ENCODE measurements around the gene RSPH6A. TPM values are rescaled to one million over a fixed set of nuclear protein-coding genes. Genes with fewer than 3 reads are reported as not detected.
A peak's percentile ranks its signal among the peaks of the same experiment; 100 is the strongest.
"Not testable (repeated sequence)": the region's sequence is repeated elsewhere in the genome, so short reads cannot be mapped to it uniquely, and the experiment has no call there.

Gene RSPH6A
- total and polyA plus RNA-seq, 12 donors, result 0.09 to 0.15 TPM; not detected in 10

DNA sequence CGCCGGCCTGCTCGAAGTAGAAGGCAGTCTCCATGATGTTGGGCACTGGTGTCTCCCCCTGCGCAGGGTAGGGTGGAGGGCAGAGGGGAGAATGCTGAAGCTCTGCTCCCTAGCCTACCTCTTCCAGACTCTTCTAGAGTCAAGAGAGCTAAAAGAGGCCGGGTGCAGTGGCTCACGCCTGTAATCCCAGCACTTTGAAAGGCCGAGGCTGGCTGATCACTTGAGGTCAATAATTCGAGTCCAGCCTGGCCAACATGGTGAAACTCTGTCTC is 10.2 kb downstream of the RSPH6A start:
- DNase-seq (no peak), ATAC-seq (no peak)
- H3K27ac ChIP-seq, result no peak overlapping the region
- peaks cover 0 to 3% (median 0%) of the 10 kb centered on the region in 11 donors for H3K9me3 ChIP-seq
- intact Hi-C loops (cut with DNase I), result no loop called here
- no peak overlapping the region for H3K4me3 ChIP-seq
- H3K4me1 ChIP-seq, result peaks cover 0 to 5% (median 0%) of the 10 kb centered on the region in 9 donors
- WGBS, 2 donors, result 89 to 90% methylated on average over 8 of the region's 8 CpGs
- H3K27me3 ChIP-seq, result peaks cover 0 to 60% (median 0%) of the 10 kb centered on the region in 7 donors
- no peaks in the 10 kb centered on the region for H3K36me3 ChIP-seq
- no peak for TF ChIP-seq CTCF (IDR thresholded peaks at IDR 0.05)

DNA sequence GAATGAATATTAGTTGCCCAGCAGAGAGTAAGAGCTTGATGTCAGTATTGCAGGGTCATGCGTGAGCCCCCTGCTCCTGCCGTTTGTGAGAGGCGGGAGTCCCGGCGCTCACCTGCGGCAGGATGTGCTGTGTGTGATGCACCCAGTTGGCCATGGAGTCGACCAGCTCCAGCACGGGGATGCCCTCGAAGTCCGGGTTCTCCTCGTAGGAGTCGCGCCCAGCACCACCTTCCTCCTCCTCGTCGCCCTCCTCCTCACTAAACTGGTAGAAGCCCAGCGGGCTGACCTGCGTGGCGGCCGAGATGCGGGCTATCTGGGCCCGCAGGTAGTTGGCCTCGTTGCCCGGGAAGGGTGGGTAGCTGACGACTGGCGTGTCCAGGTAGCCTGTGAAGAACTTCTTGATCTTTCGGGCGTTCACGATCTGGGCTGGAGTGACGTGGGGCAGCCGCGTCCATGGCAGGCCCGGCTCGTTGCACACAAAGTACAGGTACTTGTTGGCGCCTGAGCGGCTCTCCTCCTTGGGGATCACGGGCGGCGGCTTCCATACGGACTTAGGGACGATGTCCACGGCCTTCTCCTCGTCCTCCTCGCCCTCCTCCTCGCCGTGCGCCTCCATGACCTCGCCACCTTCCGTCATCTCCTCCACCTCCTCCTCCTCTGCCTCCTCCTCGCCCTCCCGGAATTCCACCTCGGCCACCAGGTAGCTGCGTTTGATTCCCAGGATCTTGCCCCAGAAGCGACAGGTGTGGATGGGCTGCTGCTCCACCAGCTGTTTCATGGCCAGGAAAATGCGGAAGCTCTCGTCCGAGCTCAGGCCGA is 10.8 kb downstream of the RSPH6A start:
- intact Hi-C loops (cut with DNase I), result no loop called here
- Histone ChIP-seq H3K4me1 (peaks cover 0 to 2% (median under 1%) of the 10 kb centered on the region in 9 donors), H3K36me3 (no peaks in the 10 kb centered on the region), H3K27ac (no peak overlapping the region), H3K9me3 (peaks cover 0 to 3% (median 0%) of the 10 kb centered on the region in 11 donors), H3K27me3 (peaks cover 0 to 66% (median 0%) of the 10 kb centered on the region in 7 donors), H3K4me3 (no peak overlapping the region)
- 89% methylated on average over 54 to 57 of the region's 57 CpGs for WGBS, 2 donors
- ATAC-seq, result no peak
- no peak for DNase-seq
- TF ChIP-seq CTCF (IDR thresholded peaks at IDR 0.05), result no peak

DNA sequence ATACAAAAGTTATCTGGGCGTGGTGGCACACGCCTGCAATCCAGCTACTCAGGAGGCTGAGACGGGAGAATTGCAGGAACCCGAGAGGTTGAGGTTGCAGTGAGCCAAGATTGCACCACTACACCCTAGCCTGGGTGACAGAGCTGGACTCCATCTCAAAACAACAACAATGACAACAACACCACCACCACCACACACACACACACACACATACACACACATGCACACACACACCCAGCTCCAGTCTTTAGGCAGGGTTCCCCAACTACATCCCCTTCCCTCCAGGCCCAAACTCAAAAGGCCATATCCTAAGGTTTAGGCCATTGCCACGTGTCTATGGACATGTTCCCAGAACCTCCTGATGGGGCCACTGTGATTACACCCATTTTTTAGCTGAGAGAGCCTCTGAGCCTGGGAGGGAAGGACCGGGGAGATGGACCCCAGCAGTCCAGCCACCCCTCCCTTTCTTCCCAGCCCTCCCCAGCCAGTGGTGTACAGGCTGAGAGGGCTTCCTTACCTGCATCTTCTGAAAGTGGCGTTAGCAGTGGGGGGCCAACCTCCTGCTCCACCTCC is 13.4 kb downstream of the RSPH6A start:
- no peaks in the 10 kb centered on the region for H3K36me3 ChIP-seq
- peaks cover 0 to 93% (median 0%) of the 10 kb centered on the region in 7 donors for H3K27me3 ChIP-seq
- intact Hi-C loops (cut with DNase I), result no loop called here
- no peak overlapping the region for H3K27ac ChIP-seq
- WGBS, 2 donors, result 85 to 87% methylated on average over 7 of the region's 7 CpGs
- no peak for TF ChIP-seq CTCF (IDR thresholded peaks at IDR 0.05)
- H3K4me1 ChIP-seq, result peaks cover 0 to 10% (median 9%) of the 10 kb centered on the region in 9 donors
- ATAC-seq (no peak), DNase-seq (no peak)
- no peak overlapping the region for H3K4me3 ChIP-seq
- H3K9me3 ChIP-seq, result peaks cover 0 to 3% (median 0%) of the 10 kb centered on the region in 11 donors

GRCh38 chr19:45800070-45800553 is 15.0 kb downstream of the RSPH6A start:
- DNase-seq (no peak), ATAC-seq (peak in 2 of 8 donors; percentile 4 to 23)
- Histone ChIP-seq H3K27me3 (peaks cover 0 to 96% (median 0%) of the 10 kb centered on the region in 7 donors), H3K36me3 (no peaks in the 10 kb centered on the region), H3K4me1 (peaks cover 0 to 10% (median 9%) of the 10 kb centered on the region in 9 donors), H3K4me3 (no peak overlapping the region), H3K9me3 (no peaks in the 10 kb centered on the region), H3K27ac (no peak overlapping the region)
- 81 to 90% methylated on average over 8 of the region's 8 CpGs for WGBS, 2 donors
- no peak for TF ChIP-seq CTCF (IDR thresholded peaks at IDR 0.05)
- intact Hi-C loops (cut with DNase I), result no loop called here

DNA sequence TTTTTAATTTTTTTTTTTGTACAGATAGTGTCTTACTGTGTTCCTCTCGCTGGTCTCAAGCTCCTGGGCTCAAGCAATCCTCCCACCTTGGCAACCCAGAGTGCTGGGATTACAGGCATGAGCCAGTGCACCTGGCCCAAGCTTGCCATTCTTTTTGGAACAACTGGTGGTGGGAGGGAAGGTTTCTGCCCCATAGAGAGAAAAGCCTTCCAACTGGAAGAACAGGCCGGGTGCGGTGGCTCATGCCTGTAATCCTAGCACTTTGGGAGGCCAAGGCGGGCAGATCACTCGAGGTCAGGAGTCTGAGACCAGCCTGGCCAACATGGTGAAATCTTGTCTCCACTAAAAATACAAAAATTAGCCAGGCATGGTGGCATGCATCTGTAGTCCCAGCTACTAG is 15.6 kb downstream of the RSPH6A start:
- intact Hi-C loops (cut with DNase I), result loop anchor here in 5 of 10 donors (1.0 to 2.0 kb wide), 2 partner anchors 29 kb away; no protein-coding TSS in a partner anchor
- not testable (repeated sequence) for DNase-seq, H3K36me3 ChIP-seq, H3K27ac ChIP-seq, H3K4me1 ChIP-seq, H3K9me3 ChIP-seq
- peak overlapping the region in 1 of 10 donors; percentile 0 for H3K4me3 ChIP-seq
- WGBS, 2 donors, result 88 to 92% methylated on average over 5 of the region's 5 CpGs
- H3K27me3 ChIP-seq, result peaks cover 0 to 97% (median 0%) of the 10 kb centered on the region in 7 donors
- peak in 1 of 8 donors; percentile 6 for ATAC-seq
